IPS DF 4.7 (cell line): ENCODE data around the gene SGK1.
"Not testable (repeated sequence)": the region's sequence is repeated elsewhere in the genome, so short reads cannot be mapped to it uniquely, and the experiment has no call there.

Source experiments
- DNase-seq: peaks from one replicate; pipeline ENCODE4 v3.0.0-alpha.2; 2013; ENCODE audit warnings: low spot score; ENCODE audit errors: extremely low read depth

SGK1 gene

GRCh38 chr6:134192609-134193008, 125.3 kb downstream of the SGK1 start:
- DNase-seq: not testable (repeated sequence)

- DNase-seq: no peak
Measured at GRCh38 chr6:134190883-134191282, 127.0 kb downstream of the SGK1 start.

GRCh38 chr6:134187751-134188150, 130.2 kb downstream of the SGK1 start:
- no peak for DNase-seq

GRCh38 chr6:134187154-134187553, 130.8 kb downstream of the SGK1 start:
- DNase-seq: no peak

GRCh38 chr6:134186355-134186754, 131.6 kb downstream of the SGK1 start:
- no peak for DNase-seq

DNA sequence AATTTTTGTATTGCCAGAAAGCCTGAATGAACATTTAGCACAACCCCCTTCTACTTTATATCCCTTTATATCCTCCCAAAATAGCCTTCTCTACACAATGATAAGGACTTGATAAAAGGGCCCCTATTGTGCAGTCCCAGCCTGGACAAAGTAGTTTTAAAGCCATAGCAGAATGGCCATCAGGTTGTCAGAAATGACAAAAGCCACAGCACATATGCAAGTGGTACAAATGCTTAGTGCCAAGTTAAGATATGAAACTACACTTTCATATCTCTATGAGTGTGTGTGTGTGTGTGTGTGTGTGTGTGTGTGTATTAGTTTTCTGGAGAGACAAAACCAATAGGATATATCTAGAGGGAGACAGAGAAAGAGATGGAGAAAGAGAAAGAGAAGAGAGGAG, 132.6 kb downstream of the SGK1 start:
- no peak for DNase-seq

DNA sequence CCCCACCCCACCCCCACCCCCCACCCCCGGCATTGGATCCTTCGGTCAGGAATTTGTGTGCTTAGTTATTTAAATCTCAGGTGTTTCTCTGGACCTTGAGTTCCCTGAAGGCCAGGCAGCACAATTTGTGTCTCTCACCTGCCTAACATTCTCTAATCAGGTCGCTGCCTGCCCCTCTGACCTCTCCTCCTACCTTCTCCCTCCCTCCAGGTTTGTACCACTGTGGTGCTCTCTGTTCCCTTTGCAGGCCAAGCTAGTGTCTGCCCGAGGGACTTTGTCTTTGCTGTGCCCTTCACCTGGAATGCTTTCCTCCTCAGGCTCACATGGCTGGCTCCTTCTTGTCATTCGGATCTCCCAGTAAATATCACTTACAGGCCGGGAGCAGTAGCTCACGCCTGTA, 134.1 kb downstream of the SGK1 start:
- DNase-seq: no peak

GRCh38 chr6:134182528-134182927, 135.4 kb downstream of the SGK1 start:
- no peak for DNase-seq

DNA sequence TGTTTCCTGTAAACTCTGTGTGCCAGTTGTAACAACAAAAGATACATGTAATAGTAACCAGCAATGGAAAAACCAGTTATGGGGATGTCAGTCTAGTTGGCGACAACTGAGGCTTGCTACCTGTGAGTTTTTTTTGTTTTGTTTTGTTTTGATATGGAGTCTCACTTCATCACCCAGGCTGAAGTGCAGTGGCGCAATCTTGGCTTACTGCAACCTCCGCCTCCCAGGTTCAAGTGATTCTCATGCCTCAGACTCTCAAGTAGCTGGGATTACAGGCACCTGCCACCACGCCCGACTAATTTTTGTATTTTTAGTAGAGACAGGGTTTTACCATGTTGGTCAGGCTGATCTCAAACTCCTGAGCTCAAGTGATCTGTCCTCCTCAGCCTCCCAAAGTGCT, 136.2 kb downstream of the SGK1 start:
- DNase-seq: not testable (repeated sequence)

- not testable (repeated sequence) for DNase-seq
Measured at GRCh38 chr6:134181251-134181650, 136.7 kb downstream of the SGK1 start.

DNA sequence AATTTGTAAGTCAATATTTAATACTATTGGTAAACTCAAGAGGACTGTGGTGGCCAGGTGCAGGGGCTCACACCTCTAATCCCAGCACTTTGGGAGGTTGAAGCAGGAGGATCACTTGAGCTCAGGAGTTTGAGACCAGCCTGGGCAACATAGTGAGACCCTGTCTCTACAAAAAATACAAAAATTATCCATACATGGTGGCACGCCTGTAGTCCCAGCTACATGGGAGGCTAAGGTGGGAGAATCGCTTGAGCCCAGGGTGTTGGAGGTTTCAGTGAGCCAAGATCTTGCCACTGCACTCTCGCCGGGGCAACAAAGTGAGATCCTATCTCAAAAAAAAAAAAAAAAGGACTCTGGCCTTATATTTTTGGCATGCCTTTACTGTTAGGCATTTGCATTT, 137.4 kb downstream of the SGK1 start:
- DNase-seq: not testable (repeated sequence)

GRCh38 chr6:134178161-134179044, 139.5 kb downstream of the SGK1 start:
- DNase-seq: peak; percentile 91

- no peak for DNase-seq
Measured at GRCh38 chr6:134177753-134178160, 140.2 kb downstream of the SGK1 start.

DNA sequence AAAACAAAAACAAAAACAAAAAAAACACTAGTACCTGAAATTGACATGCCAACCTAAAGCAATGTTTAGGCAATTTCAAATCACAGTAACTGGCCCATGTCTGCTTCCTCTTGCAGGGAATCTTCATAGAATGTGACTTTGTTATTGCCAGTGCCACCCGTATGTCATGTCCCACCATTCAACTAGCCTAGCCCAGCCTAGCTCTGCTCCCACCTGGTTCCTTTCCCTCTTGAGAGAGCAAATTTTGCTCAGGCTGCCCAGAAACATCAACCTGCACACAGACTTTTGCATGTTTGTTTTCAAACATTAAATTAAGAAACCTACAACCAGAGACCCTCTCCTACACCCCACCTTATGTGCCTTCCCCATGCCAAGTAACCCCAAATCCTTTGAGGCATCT, 140.7 kb downstream of the SGK1 start:
- DNase-seq: no peak

GRCh38 chr6:134176264-134176975, 141.5 kb downstream of the SGK1 start:
- DNase-seq: no peak

- DNase-seq: no peak
Measured at GRCh38 chr6:134175532-134176263, 142.2 kb downstream of the SGK1 start.

GRCh38 chr6:134174672-134175531, 143.0 kb downstream of the SGK1 start:
- no peak for DNase-seq

DNA sequence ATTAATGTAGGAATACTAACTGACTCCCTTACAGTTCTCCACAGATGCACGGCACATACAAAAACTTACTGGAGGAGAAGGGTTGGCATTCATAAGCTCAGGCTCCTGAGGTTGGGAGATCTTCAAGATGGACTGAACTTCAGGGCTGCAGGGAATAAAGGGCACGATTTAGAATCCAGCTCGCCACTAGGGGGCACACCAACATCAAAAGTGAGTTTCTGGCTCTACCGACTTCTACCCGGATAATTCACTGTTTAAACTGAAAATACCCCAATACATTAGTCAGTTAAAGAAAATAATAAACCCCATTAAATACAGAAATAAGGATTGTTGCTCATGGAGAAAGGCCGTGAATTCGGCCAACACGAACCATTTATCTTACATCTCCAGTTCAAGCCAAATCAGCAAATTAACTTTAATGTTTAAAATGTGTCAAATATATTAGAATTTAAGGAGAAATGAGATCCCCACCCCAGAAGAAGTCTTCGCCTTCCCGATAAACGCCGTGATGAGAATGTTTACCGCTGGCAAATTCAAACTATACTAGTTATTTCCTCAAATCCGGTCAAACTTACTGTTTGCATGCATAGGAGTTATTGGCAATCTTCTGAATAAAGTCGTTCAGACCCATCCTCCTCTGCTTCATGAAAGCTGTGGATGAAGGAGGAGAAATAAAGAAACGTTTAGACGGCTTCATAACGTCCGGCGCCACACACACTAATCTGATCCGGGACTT, 143.8 kb downstream of the SGK1 start:
- DNase-seq: peak; percentile 74

- DNase-seq: no peak
Measured at GRCh38 chr6:134173366-134173725, 144.6 kb downstream of the SGK1 start.

DNA sequence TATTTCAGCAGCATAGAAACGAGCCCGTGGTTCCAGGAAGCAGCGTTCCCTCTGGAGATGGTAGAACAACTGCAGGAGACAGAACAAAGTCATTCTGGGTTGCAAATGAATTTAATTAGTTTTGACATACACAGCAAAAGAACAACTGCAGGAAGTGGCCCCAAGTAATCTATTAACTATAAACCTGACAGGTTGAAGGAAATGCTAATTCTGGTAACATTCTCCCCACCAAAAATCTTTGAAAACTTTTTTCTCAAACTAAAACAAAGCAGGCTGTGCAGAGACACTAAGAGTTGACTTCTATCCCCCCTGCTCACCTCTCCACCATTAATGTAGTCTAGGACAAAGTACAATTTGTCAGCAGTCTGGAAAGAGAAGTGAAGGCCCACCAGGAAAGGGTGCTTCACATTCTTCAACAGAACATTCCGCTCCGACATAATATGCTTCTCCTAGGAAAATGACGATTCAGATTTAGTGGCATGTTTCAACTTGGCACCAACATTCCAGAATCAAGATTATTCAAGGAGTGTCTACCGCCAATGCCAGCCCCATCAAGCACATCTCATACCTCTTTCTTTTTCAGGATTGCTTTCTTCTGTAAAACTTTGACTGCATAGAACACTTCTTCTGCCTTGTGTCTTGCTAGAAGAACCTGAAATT, 145.1 kb downstream of the SGK1 start:
- DNase-seq: no peak
